Measurements from ENCODE around the gene CEP41. TPM values are rescaled to one million over a fixed set of nuclear protein-coding genes. Genes with fewer than 3 reads are reported as not detected.

Gene CEP41
- total and polyA plus RNA-seq, 10 of the 15 experiments (the other 5 are each of a cell fraction or from before 2014, with no cell fraction given), result 11.4 to 43.0 (median 24.7) TPM

DNA sequence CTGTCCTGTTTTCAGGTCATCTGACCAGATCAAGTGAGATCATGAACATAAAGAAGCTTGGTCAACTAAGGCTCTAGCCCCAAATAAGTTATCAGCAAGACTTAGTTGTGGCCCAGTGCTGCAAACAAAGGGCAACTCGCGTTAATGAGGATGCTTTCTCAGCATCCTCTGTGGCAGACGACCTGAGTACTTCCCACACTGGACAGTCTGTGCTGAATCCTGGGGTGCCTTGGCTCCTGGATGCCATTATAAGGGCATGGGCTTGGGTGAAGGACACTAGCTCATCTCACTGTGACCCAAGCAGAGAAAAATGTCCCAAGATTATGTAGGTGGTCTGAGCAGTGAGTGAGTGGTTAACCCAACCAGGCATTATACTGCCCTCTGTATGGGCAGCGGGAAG is 82.3 kb downstream of the CEP41 start:
- TF ChIP-seq SUPT20H (IDR thresholded peaks at IDR 0.05; ENCODE audit: borderline replicate concordance, control insufficient read depth, low read depth, low read length) (no peak), ZNF207 (IDR thresholded peaks at IDR 0.05; ENCODE audit: borderline replicate concordance) (no peak), POLR2AphosphoS2 (IDR thresholded peaks at IDR 0.05; ENCODE audit: low read depth, low read length) (no peak), FOS (IDR thresholded peaks at IDR 0.05; ENCODE audit: borderline replicate concordance, extremely low read depth, insufficient read length) (no peak), EGR1 (IDR thresholded peaks at IDR 0.05; ENCODE audit: borderline replicate concordance in 1 of 2, low read depth in 2 of 2, low read length in 2 of 2) (no peak), YBX1 (IDR thresholded peaks at IDR 0.05) (no peak), BCL11A (IDR thresholded peaks at IDR 0.05; ENCODE audit: low read depth, low read length) (no peak), HDAC6 (IDR thresholded peaks at IDR 0.05; ENCODE audit: unreplicated experiment) (no peak)
- TF ChIP-seq, protein P1, sequence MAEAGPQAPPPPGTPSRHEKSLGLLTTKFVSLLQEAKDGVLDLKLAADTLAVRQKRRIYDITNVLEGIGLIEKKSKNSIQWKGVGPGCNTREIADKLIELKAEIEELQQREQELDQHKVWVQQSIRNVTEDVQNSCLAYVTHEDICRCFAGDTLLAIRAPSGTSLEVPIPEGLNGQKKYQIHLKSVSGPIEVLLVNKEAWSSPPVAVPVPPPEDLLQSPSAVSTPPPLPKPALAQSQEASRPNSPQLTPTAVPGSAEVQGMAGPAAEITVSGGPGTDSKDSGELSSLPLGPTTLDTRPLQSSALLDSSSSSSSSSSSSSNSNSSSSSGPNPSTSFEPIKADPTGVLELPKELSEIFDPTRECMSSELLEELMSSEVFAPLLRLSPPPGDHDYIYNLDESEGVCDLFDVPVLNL (IDR thresholded peaks at IDR 0.05; ENCODE audit: low read depth, low read length), result no peak
- TF ChIP-seq, protein P2, sequence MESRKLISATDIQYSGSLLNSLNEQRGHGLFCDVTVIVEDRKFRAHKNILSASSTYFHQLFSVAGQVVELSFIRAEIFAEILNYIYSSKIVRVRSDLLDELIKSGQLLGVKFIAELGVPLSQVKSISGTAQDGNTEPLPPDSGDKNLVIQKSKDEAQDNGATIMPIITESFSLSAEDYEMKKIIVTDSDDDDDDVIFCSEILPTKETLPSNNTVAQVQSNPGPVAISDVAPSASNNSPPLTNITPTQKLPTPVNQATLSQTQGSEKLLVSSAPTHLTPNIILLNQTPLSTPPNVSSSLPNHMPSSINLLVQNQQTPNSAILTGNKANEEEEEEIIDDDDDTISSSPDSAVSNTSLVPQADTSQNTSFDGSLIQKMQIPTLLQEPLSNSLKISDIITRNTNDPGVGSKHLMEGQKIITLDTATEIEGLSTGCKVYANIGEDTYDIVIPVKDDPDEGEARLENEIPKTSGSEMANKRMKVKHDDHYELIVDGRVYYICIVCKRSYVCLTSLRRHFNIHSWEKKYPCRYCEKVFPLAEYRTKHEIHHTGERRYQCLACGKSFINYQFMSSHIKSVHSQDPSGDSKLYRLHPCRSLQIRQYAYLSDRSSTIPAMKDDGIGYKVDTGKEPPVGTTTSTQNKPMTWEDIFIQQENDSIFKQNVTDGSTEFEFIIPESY (IDR thresholded peaks at IDR 0.05), result no peak
- ChIA-PET POLR2A (no interaction called here), CTCF (no interaction called here), SMC1A (ENCODE audit: uncharacterized antibody, unreplicated experiment) (no interaction called here), RAD21 (ENCODE audit: unreplicated experiment) (no interaction called here)
- Histone ChIP-seq H3K27ac (ENCODE audit: control insufficient read depth, insufficient read depth) (no peak overlapping the region), H3K36me3 (ENCODE audit: control insufficient read depth in 2 of 2, insufficient read depth in 2 of 2, low read length in 1 of 2) (no peaks in the 10 kb centered on the region), H3K4me2 (ENCODE audit: control insufficient read depth, insufficient read depth) (no peak overlapping the region), H3K4me1 (ENCODE audit: control insufficient read depth, insufficient read depth, low read length) (no peaks in the 10 kb centered on the region), H3K9me3 (replicated peaks; ENCODE audit: control insufficient read depth, insufficient read depth, low read length) (peaks cover 2% of the 10 kb centered on the region; the same call in 1 of the 3 replicates), H2AFZ (ENCODE audit: control insufficient read depth, low read depth, low read length) (no peak overlapping the region), H3K27me3 (replicated peaks in 1 of 2; ENCODE audit: control insufficient read depth in 2 of 2, insufficient read depth in 2 of 2, low read length in 1 of 2) (no peaks in the 10 kb centered on the region), H3K79me2 (ENCODE audit: control insufficient read depth, insufficient read depth, low read length) (no peaks in the 10 kb centered on the region), H3K4me3 (no peak overlapping the region), H3K9ac (ENCODE audit: control insufficient read depth, insufficient read depth, low read length) (no peak overlapping the region), H4K20me1 (ENCODE audit: control insufficient read depth, insufficient read depth) (no peaks in the 10 kb centered on the region)
- in situ Hi-C loops (cut with MboI), result no loop called here
- BruUV-seq (replicated peaks), result no TSS peak
- intact Hi-C loops (cut with micrococcal nuclease; ENCODE audit: unreplicated experiment), result no loop called here
- WGBS (ENCODE audit: insufficient coverage, insufficient replicate concordance, low lambda C conversion rate, missing lambda C conversion rate), result 72% methylated on average over 4 of the region's 4 CpGs
- ATAC-seq (no peak), DNase-seq (ENCODE audit: low read depth, low spot score) (no peak), FAIRE-seq (no peak)

Data from GM12878 (cell line).